Spleen (tissue), 7 donors: ENCODE data around the gene PCGF3.

ENCODE experiments used
- POLR2A ChIP-seq, 3 donors: fragments of 450-650 bp; IDR thresholded peaks; one replicate each; pipeline ENCODE4 v1.5.1; 2017; ENCODE audit warnings: antibody characterized with exemption in 3 of 3, mild to moderate bottlenecking in 1 of 3
- POLR2AphosphoS5 ChIP-seq, 3 donors: sonication (generic); formaldehyde crosslinking; IDR thresholded peaks; one replicate each; pipeline ENCODE4 v1.5.1; 2017; ENCODE audit warnings: antibody characterized with exemption in 3 of 3
- TF ChIP-seq, protein P1 (sequence below), 11 experiments: fragments of 200-600 bp in 7 of 11; fragments of 450-650 bp in 4 of 11; sonication (generic) in 4 of 11; IDR thresholded peaks in 8 of 11; conservative IDR thresholded peaks in 3 of 11; 1 replicate in 7 of 11; 2 replicates in 4 of 11; pipeline versions ENCODE4 v1.4.0 to v1.8.0; 2016 to 2021; ENCODE audit warnings: antibody characterized with exemption in 11 of 11, inconsistent platforms in 4 of 11, mild to moderate bottlenecking in 1 of 11
- donor health status: DM: no; HTN: no; CAD: no; lungs with moderate emphysema.
- donor health status: DM: no; HTN: no; CAD: no.
- donor health status: DM: no; HTN: no; CAD: no.

GRCh38 chr4:792626-793092, 87.0 kb downstream of the PCGF3 start:
- TF ChIP-seq POLR2A (IDR thresholded peaks at IDR 0.05), result no peak
- TF ChIP-seq POLR2AphosphoS5 (IDR thresholded peaks at IDR 0.05), result no peak
- TF ChIP-seq, protein P1, sequence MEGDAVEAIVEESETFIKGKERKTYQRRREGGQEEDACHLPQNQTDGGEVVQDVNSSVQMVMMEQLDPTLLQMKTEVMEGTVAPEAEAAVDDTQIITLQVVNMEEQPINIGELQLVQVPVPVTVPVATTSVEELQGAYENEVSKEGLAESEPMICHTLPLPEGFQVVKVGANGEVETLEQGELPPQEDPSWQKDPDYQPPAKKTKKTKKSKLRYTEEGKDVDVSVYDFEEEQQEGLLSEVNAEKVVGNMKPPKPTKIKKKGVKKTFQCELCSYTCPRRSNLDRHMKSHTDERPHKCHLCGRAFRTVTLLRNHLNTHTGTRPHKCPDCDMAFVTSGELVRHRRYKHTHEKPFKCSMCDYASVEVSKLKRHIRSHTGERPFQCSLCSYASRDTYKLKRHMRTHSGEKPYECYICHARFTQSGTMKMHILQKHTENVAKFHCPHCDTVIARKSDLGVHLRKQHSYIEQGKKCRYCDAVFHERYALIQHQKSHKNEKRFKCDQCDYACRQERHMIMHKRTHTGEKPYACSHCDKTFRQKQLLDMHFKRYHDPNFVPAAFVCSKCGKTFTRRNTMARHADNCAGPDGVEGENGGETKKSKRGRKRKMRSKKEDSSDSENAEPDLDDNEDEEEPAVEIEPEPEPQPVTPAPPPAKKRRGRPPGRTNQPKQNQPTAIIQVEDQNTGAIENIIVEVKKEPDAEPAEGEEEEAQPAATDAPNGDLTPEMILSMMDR (IDR thresholded peaks at IDR 0.05 in 8 of 11, conservative IDR thresholded peaks at IDR 0.05 in 3 of 11), result no peak
